Activated naive CD4-positive, alpha-beta T cell (primary cell): ENCODE measurements around the gene AP1B1.
"Not testable (repeated sequence)": the region's sequence is repeated elsewhere in the genome, so short reads cannot be mapped to it uniquely, and the experiment has no call there.

Source experiments
- DNase-seq, 4 experiments: peaks; one replicate each; lab custom pipeline; 2025; lab: John Stamatoyannopoulos, UW

The AP1B1 gene

GRCh38 chr22:29348956-29349355 lies 39.4 kb downstream of the AP1B1 start:
- DNase-seq, result no peak

DNA sequence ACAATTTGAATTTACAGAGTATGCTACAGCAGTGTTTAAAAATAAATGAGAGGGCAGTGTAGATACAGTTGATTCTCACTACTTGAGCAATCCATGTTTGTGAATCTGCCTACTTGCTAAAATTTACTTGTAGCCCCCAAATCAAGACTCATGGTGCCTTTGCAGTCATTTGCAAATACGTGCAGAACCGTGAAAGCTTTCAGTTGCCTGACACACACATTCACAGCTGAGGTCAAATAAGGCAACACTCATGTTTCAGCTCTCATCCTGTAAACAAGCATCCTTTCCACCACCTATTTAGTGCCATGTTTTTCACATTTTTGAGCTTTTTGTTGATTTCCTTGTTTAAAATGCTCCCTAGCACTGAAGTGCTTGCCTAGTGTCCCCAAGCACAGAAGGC lies 40.3 kb downstream of the AP1B1 start:
- DNase-seq, result no peak

- no peak for DNase-seq
Observed at GRCh38 chr22:29346659-29347058, 41.7 kb downstream of the AP1B1 start.

GRCh38 chr22:29345932-29346331 lies 42.4 kb downstream of the AP1B1 start:
- DNase-seq, result no peak

- not testable (repeated sequence) for DNase-seq
Observed at GRCh38 chr22:29344889-29345288, 43.5 kb downstream of the AP1B1 start.

GRCh38 chr22:29344137-29344536 lies 44.2 kb downstream of the AP1B1 start:
- DNase-seq, result no peak

DNA sequence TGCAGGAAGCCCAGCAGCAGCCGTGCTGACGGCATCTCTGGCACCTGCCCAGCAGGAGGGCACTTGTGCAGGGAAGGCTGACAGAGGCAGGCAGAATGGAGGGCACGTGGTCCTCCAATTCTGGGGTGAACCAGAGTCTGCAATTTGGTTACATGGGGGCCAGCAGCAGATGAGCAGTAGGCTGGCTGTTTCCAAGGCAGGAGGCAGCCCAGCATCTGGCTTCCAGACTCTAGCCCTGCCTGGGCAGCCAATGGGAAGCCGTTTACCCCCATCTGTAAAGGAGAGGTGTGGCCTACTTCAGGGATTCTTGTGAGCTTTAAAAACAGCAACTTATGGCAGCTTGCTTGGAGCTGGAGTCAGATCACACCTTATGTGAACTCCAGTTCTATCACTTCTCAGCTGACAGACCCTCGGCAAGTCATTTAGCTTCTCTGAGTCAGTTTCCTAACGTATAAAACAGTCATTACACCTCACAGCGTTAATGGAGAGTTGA lies 45.0 kb downstream of the AP1B1 start:
- no peak for DNase-seq

- DNase-seq, result no peak
Observed at GRCh38 chr22:29342577-29343312, 45.6 kb downstream of the AP1B1 start.

DNA sequence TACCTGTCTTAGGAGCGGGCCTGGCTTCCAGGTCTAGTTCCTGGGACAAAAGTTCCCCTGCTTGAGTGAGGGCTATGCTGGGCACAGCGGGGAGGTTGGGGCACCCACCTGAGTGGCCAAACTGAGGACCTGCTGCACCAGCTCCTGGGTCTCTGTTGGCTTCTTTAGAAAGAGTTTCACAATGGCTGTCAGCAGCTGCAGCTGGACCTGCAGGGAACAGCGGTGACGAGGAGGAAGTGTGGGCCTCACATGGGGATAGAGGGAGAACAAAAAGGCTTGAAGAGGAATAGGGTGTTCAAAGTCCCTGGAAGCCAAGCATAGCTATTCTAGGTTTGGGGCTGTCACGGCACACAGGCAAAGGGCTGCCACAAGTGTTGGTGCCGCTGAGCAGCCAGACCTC lies 46.2 kb downstream of the AP1B1 start:
- no peak for DNase-seq

DNA sequence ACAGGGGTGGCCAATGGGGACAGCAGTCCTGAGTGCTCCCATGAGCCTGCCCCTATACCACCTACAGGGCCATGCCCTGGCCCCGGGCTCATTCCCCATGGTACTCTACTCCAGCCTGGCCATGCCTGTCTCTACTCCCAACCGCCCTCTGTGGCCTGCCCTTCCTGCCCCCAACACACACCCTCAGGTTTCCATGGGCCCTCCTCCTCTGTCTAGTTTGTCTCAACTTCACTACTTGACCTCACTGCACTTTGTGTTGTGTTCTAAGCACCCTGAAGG lies 46.6 kb downstream of the AP1B1 start:
- DNase-seq, result no peak

DNA sequence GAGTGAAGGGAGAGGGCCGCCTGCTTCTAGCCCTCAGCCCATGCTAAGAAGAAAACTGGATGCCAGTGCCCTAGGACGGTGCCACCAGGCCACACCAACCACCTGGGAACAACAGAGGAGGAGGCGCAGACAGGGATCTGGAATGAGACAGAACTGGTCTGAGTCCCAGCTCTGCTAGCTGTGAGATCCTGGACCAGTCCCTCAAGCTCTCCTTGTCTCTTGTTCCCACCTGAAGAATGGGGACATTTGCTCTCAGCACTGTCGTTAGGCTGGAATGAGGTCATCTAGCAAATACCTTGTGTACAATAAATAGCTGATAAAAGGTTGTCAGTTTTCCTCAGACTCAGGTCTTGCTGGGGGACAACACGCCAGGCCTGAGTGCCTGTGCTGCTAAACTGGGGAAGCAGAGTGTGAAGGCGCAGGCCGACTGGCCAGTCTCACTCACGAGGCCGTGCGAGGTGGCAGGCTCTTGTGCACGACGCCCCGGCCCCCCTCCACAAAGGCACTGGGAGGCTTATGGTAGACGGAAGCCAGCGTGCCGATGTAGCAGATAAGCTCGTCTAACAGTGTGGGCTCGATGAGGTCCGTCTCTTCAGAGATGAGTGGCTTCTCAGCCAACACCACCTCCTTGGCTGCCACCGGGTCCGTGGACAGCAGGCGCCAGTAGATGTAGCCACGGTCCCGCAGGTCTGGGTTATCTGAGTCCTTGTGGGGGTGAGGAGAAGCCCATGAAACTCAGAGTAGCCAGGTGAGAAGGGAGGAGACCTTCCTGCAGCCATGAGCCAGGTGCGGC lies 47.1 kb downstream of the AP1B1 start:
- no peak for DNase-seq

GRCh38 chr22:29340566-29340965 lies 47.8 kb downstream of the AP1B1 start:
- no peak for DNase-seq

- no peak for DNase-seq
Observed at GRCh38 chr22:29339381-29340235, 48.8 kb downstream of the AP1B1 start.

DNA sequence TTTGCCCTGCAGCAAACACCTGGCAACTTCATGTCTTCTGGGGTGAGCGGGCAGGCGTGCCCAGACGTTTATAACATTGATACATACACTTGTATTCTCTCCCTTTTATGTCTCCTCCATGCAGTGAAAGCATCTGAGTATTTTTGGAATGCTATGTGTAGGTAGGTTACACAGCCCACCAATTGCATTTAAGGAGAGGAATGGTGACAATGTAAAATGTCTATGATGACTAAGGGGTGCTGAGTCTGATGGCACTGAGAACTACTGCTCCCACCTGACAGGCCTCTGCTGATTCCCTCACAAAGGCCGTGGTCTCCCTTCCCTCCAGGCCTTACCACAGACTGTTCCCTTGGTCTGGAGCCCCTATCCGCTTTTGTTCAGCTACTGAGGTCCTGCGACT lies 50.0 kb downstream of the AP1B1 start:
- DNase-seq, result no peak

DNA sequence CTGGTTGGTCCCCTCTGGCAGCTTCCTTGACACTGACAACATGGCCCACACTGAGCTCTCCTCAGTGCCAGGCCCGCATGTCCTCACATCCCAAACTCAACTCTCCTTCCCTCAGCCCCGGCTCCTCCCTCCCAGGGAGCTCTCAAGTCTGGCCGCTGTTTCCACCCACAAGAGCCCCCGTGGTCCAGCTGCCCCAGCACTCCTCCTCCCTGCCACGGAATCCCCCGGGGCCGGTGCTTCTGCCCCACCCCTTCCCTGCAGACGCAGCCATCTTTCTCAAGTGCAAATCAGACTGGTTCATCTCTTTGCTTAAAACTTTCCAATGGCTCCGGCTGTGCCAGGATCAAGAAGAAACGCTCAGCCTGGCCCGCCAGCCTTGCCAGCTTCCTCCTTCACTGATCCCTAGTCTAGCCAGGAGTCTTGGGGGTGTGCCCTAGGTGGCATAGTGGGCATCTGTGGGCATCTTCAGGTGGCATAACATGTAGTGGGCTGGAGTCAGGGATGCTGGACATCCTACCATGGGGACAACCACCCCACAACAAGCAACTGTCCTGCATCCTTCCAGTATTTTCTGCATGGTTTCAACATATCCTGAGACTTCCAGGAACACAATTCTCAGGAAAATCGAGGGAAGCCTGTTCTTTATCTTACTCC lies 50.6 kb downstream of the AP1B1 start:
- no peak for DNase-seq

DNA sequence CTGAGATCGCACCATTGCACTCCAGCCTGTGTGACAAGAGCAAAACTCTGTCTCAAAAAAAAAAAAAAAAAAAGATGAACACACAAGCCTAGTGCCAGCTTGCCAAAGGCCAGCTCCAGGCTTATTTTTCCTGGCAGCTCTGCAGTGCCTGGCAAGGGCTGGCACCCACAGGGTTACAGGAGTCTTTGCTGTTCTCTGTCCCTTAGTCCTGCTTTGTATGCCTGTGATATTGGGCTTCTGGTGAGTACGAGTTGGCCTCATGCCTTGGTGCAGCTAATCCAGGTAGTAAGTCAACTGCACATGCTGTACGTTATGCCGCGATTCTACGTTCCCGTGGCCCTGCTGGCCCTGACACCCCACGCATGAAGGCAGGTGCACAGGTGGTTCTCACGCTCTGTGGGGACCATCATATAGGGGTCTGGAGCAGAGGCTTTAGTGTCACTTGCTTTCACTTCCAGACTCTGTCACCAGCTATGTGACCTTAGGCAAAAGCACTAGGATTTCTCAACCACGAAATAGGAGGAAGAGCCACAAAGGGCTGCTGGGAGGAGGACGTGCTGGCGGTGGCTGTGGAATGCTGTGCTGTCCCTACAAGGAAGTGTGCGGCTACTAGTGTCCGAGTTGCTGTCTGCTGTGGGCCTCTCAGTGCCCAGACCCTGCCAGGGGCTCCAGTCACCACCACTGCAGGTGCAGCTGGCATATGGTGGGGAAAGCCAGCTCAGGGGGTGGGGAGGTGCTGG lies 51.4 kb downstream of the AP1B1 start:
- DNase-seq, result no peak

DNA sequence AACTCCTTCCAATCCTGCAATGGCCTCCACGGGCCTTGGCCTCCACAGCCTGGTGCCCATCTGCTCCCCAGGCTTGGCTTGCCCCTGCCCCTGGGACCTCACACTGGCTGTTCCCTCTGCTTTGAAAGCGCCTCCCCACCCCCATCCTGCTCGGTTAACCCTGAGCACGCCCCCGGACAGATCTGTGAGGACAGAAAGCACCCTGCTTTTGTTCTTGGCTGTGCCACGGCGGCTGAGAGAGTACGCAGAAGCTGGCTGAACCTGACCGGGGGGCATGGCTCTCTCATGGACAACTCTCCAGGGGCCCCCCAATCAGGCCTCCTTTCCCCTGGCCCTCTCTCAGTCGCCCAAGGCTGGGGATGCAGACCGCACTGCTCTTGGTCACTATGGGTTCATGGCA lies 52.7 kb downstream of the AP1B1 start:
- no peak for DNase-seq

DNA sequence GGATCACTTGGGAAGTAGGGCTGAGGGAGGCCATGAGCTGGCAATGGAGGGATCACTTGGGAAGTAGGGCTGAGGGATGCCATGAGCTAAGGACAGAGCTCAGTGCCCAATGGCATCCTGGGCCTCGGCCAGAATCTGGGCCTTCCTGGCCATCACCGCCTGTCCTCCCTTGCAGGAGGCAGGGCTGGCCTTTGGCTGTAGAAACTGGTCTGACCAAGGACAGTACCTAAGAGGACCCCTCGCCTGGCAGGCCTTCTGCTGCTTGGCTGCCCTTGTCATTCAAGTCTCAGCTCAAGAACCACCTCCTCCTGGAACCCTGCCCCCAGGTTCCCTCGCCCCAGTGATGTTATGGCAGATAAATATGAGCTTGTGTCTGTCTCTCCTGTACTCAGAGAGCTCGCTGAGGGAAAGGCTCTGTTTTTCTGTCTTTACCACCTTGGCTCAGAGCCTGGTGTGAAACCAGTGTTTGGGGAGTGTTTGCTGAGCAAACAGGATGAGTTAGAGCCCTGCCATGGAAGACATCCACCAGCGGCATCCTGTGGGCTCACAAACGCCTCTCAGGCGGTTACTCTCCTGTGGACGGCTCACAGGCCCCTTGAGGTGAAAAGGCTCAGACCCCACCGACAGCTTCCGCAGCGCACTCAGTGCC lies 53.5 kb downstream of the AP1B1 start:
- DNase-seq, result no peak

DNA sequence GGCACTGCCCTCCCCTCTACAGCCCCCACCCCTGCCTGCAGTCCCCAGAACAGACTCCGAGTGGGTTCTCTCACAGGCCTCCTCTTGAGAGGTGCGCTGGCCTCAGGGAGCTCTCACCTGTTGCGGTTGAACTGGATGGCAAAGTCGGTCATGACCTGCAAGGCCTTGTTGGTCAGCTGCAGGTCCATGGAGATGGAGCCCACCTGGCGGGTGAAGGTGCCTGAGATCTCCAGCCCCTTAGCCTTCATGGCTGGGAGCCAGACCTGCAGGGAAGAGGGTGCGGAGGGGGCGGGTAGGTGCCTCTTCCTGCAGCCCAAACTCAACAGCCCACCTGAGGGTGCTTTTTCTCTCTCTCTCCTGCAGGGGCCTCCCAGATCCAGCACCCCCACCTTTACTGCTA lies 54.2 kb downstream of the AP1B1 start:
- no peak for DNase-seq

- no peak for DNase-seq
Observed at GRCh38 chr22:29332886-29333496, 55.4 kb downstream of the AP1B1 start.
